Heart right ventricle (tissue), 16 donors: ENCODE data around the gene DPP10. TPM values are rescaled to one million over a fixed set of nuclear protein-coding genes. Genes with fewer than 3 reads are reported as not detected.

ENCODE experiments used
- ATAC-seq, 8 donors: fragments of 200-7000 bp; cut with Tn5 transposase; one replicate each; pipeline ENCODE4 v1.9.1; 2020; ENCODE audit warnings: mild to moderate bottlenecking in 8 of 8, moderate library complexity in 8 of 8, moderate number of reproducible peaks in 1 of 8
- DNase-seq, 2 donors: peaks; one replicate each; pipeline ENCODE4 v3.0.0-alpha.2; 2020
- H3K27ac ChIP-seq, 10 donors: fragments of 200-600 bp; sonication (generic) in 2 of 10; one replicate each; pipeline versions ENCODE4 v1.5.0 to v1.8.0; 2020 to 2022; ENCODE audit warnings: mild to moderate bottlenecking in 3 of 10
- H3K27me3 ChIP-seq, 7 donors: fragments of 200-600 bp; one replicate each; pipeline ENCODE4 v1.8.0; 2021 to 2022; ENCODE audit warnings: mild to moderate bottlenecking in 2 of 7
- H3K36me3 ChIP-seq, 9 donors: fragments of 200-600 bp; sonication (generic) in 1 of 9; one replicate each; pipeline versions ENCODE4 v1.5.0 to v1.8.0; 2020 to 2022; ENCODE audit warnings: mild to moderate bottlenecking in 2 of 9
- H3K4me1 ChIP-seq, 9 donors: fragments of 200-600 bp; sonication (generic) in 1 of 9; one replicate each; pipeline versions ENCODE4 v1.5.0 to v1.8.0; 2020 to 2022; ENCODE audit warnings: mild to moderate bottlenecking in 4 of 9
- H3K4me3 ChIP-seq, 10 donors: fragments of 200-600 bp; sonication (generic) in 2 of 10; one replicate each; pipeline versions ENCODE4 v1.5.0 to v1.8.0; 2020 to 2022; ENCODE audit warnings: mild to moderate bottlenecking in 7 of 10, moderate library complexity in 2 of 10
- H3K9me3 ChIP-seq, 11 donors: fragments of 200-600 bp in 10 of 11; sonication (generic) in 2 of 11; one replicate each; pipeline versions ENCODE4 v1.5.0 to v1.8.0; 2013 to 2022; ENCODE audit warnings: mild to moderate bottlenecking in 2 of 11, control low read depth in 1 of 11, moderate library complexity in 1 of 11
- CTCF ChIP-seq, 9 donors: fragments of 200-600 bp; sonication (generic) in 2 of 9; IDR thresholded peaks; one replicate each; pipeline versions ENCODE4 v1.5.0 to v1.8.0; 2021 to 2022; ENCODE audit warnings: antibody characterized with exemption in 9 of 9, mild to moderate bottlenecking in 5 of 9, moderate library complexity in 1 of 9
- WGBS, 2 donors: extraction: QIAGEN DNeasy Blood & Tissue Kit; methylation state at CpG; one replicate each; pipeline ENCODE4 v1.1.7; 2013; ENCODE audit warnings: inconsistent platforms in 1 of 2; 5-methylcytosine and 5-hydroxymethylcytosine counted together
- intact Hi-C, 10 donors: fragments of 100-400 bp; cut with DNase I; formaldehyde crosslinking; loops; one replicate each; pipeline versions ENCODE4 v1.11.1 to v1.14.2; 2022
- polyA plus RNA-seq, 2 donors: library from polyadenylated mRNA; stranded (reverse); fragments of 200-250 nt; gene quantifications; one replicate each; pipeline ENCODE4 v1.2.3, GENCODE V29; 2013
- total RNA-seq, 10 donors: library from RNA; stranded (reverse); fragmentation: NEBNext Ultra II Directional in 3 of 10; extraction: Animal tissue kit (Norgen Biotek cat#: 25700) in 3 of 10; gene quantifications; one replicate each; pipeline versions ENCODE4 v1.2.1 to v1.2.4, GENCODE V29; 2021 to 2023
- donor health status: Arrhythmogenic right ventricular cardiomyopathy.
- donor health status: ischemic (EF 13 %, LVEDD 7.1; RV severe dilation, severe dysfunction).
- donor health status: healthy with polysubstance abuse.
- donor health status: DM: no; HTN: yes; CAD: no.
- donor health status: DM: no; HTN: no; CAD: no.
- donor health status: ischemic (EF 25% LVEDD 6.9; RV normal size, moderate dysfunction).
- donor health status: ischemic (EF 25% LVEDD 5.7; RV mildly dilated, moderate dysfunction).
- donor health status: healthy.
- donor health status: DM: yes; HTN: yes; CAD: no.
- donor health status: Ischemic cardiomyopathy.
- donor health status: ischemic (EF 35%, LVEDD 5.7; RV mildly dilated, moderate dysfunction).
- donor health status: nonischemic (EF 11% LVEDD 7.7; RV severe dilation, severe dysfunction).
- donor health status: DM: yes; HTN: yes; CAD: no.
- donor health status: PGD.
- donor health status: ischemic (EF 29% LVEDD 5.4; RV normal size, mild dysfunction).
- donor health status: nonischemic (EF 23%, LVEDD 6.1; RV moderate dilation, normal function).

DPP10 gene
- total and polyA plus RNA-seq, 12 donors: 0.15 to 0.49 (median 0.38) TPM; not detected in 9

DNA sequence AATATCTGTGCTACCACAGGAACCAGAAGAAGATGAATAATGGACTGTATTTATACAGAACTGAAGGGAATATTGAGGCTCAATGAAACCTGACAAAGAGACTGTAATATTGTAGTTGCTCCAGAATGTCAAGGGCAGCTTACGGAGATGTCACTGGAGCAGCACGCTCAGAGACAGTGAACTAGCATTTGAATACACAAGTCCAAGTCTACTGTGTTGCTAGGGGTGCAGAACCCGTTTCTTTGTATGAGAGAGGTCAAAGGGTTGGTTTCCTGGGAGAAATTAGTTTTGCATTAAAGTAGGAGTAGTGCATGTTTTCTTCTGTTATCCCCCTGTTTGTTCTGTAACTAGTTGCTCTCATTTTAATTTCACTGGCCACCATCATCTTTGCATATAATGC is 1399.9 kb downstream of the DPP10 start:
- TF ChIP-seq CTCF (IDR thresholded peaks at IDR 0.05): no peak
- DNase-seq (no peak), ATAC-seq (no peak)
- 81 to 89% methylated on average over 3 of the region's 3 CpGs for WGBS, 2 donors
- Histone ChIP-seq H3K9me3 (peaks cover 0 to 5% (median 0%) of the 10 kb centered on the region in 11 donors), H3K4me3 (no peak overlapping the region), H3K27ac (no peak overlapping the region), H3K27me3 (no peaks in the 10 kb centered on the region), H3K4me1 (no peaks in the 10 kb centered on the region), H3K36me3 (no peaks in the 10 kb centered on the region)
- intact Hi-C loops: no loop called here

DNA sequence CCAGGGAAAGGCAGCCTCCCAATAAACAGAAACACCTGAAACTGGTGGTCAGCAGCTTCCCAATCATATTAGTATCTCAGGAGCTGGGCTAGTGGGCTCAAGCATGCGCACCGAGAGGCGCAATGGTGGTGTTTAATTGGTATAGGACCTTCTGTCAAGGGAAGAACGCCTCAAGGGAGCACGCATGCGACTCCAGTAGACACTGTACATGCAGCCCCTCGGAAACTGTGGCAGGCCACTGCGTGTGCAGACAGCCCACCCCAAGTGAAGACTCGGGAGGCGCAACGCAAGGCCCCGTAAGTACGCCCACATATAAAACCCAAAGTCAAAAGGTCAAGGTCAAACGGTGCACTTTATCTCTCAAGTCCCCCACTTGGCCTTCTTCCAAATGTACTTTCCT is 1405.8 kb downstream of the DPP10 start:
- H3K27ac ChIP-seq: no peak overlapping the region
- intact Hi-C loops: no loop called here
- H3K4me1 ChIP-seq: no peaks in the 10 kb centered on the region
- no peak for DNase-seq
- H3K27me3 ChIP-seq: no peaks in the 10 kb centered on the region
- no peak for TF ChIP-seq CTCF (IDR thresholded peaks at IDR 0.05)
- no peak overlapping the region for H3K4me3 ChIP-seq
- 91 to 92% methylated on average over 14 of the region's 14 CpGs for WGBS, 2 donors
- peaks cover 0 to 7% (median 0%) of the 10 kb centered on the region in 11 donors for H3K9me3 ChIP-seq
- no peak for ATAC-seq
- H3K36me3 ChIP-seq: no peaks in the 10 kb centered on the region

DNA sequence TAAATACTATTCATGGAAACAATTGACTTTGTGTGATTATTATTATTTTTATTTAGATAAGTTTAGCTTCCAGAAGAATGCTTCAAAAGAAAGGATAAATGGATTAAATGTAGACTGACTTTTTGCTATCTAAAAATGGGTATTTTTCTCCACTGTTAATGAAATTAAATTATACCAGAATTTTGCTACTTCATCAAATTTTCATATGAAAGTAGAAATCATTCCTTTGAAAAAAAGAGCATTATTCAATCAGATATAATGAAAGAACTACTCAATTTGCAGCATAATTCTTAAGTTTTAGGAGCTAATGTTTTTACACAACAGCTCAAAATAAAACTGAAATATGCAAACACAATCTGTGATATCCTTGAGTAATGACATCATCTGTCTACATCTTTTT is 1424.6 kb downstream of the DPP10 start:
- intact Hi-C loops: no loop called here
- no peak overlapping the region for H3K27ac ChIP-seq
- H3K9me3 ChIP-seq: peaks cover 0 to 12% (median 0%) of the 10 kb centered on the region in 11 donors
- ATAC-seq (no peak), DNase-seq (no peak)
- H3K36me3 ChIP-seq: no peaks in the 10 kb centered on the region
- TF ChIP-seq CTCF (IDR thresholded peaks at IDR 0.05): no peak
- H3K4me3 ChIP-seq: no peak overlapping the region
- no peaks in the 10 kb centered on the region for H3K4me1 ChIP-seq
- H3K27me3 ChIP-seq: no peaks in the 10 kb centered on the region

DNA sequence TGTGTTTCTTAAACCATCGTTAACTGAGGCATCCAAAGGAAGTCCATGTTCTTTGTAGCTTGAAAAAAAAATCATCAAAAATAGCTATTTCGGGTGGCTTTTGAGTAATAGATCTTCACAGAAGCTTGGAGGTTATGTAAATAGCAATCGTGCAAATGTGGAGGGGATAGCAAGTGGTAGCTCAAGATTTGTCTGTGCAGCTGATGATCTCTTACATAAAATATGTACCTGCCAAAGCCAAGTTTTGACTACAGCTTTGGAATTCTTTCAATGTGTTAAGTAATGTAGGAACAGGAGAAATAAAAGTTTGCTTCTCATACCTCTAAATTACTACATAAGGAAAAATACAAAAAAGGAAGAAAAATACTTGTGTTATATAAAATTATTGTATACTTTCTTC is 1432.0 kb downstream of the DPP10 start:
- ATAC-seq: no peak
- DNase-seq: no peak
- Histone ChIP-seq H3K4me1 (no peaks in the 10 kb centered on the region), H3K36me3 (no peaks in the 10 kb centered on the region), H3K4me3 (no peak overlapping the region), H3K27me3 (no peaks in the 10 kb centered on the region), H3K27ac (no peak overlapping the region), H3K9me3 (peaks cover 0 to 20% (median 0%) of the 10 kb centered on the region in 11 donors)
- intact Hi-C loops: no loop called here
- TF ChIP-seq CTCF (IDR thresholded peaks at IDR 0.05): no peak
- 59 to 76% methylated on average over 3 of the region's 3 CpGs for WGBS, 2 donors

DNA sequence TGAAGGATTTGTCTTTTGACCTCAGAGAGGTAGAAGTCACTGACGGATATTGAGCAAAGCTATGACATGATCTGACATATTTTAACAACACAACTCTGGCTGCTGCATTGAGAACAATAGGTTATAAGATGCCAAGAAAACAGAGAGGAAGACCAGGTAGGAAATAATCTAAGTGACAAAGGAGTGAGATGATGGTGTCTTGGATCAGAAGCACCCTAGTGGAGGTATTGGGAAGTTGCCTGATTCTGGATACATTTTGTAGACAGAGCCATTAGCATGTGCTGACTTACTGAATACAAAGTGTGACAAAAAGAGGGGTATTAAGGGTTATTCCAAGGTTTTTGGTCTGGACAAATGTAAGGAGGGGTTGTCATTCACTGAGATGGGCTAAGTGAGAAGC is 1438.1 kb downstream of the DPP10 start:
- H3K27me3 ChIP-seq: no peaks in the 10 kb centered on the region
- intact Hi-C loops: no loop called here
- no peak overlapping the region for H3K4me3 ChIP-seq
- H3K36me3 ChIP-seq: no peaks in the 10 kb centered on the region
- H3K9me3 ChIP-seq: peaks cover 0 to 6% (median 0%) of the 10 kb centered on the region in 11 donors
- WGBS, 2 donors: 86 to 89% methylated on average over 1 of the region's 1 CpG
- H3K4me1 ChIP-seq: no peaks in the 10 kb centered on the region
- TF ChIP-seq CTCF (IDR thresholded peaks at IDR 0.05): no peak
- no peak overlapping the region for H3K27ac ChIP-seq
- ATAC-seq (no peak), DNase-seq (no peak)
